K562 (cell line): Measurements from ENCODE around the gene RGS13. TPM values are rescaled to one million over a fixed set of nuclear protein-coding genes. Genes with fewer than 3 reads are reported as not detected.

Experiments used
- ATAC-seq: fragments of 200-7000 bp; cut with Tn5 transposase; 3 replicates; pipeline ENCODE4 v1.9.1; 2020; ENCODE audit warnings: moderate library complexity
- BruUV-seq: library from RNA; stranded (reverse); fragments of 400-500 nt; replicated peaks from 2 replicates; lab custom pipeline; 2021; lab: Mats Ljungman, UMichigan
- CTCF ChIA-PET: fragments of 300-600 bp; formaldehyde crosslinking; extraction: SDS; loops from one replicate; lab custom pipeline; 2021; ENCODE audit warnings: low intra/inter-chr PET ratio; lab: Yijun Ruan, JAX
- POLR2A ChIA-PET: fragments of 300-600, 350-650 bp; sonication (Branson Sonifier 250); formaldehyde crosslinking; extraction: SDS; loops from one replicate; lab custom pipeline; 2021; ENCODE audit warnings: antibody characterized with exemption, inconsistent platforms; lab: Yijun Ruan, JAX
- DNase-seq, 4 experiments: peaks; one replicate each; pipeline versions ENCODE4 v3.0.0 to v3.0.0-alpha.2; 2011 to 2018; ENCODE audit warnings: low spot score in 3 of 4, mixed read lengths in 3 of 4; ENCODE audit errors: extremely low read depth in 1 of 4
- FAIRE-seq: peaks from 2 replicates; lab custom pipeline; 2011; peaks lifted over from hg19 to GRCh38; lab: Jason Lieb, UNC
- H2AFZ ChIP-seq: 2 replicates; pipeline ENCODE4 v1.6.0; 2011; ENCODE audit warnings: low read depth, low read length, control low read depth, inconsistent platforms
- H3K27ac ChIP-seq: fragments of 200-600 bp; 3 replicates; pipeline ENCODE4 v1.8.0; 2011; ENCODE audit warnings: low read depth, mild to moderate bottlenecking, control low read depth, inconsistent platforms, low read length, moderate library complexity, mixed read lengths; ENCODE audit errors: extremely low read depth
- H3K27me3 ChIP-seq, 2 experiments: fragments of 300-600 bp in 1 of 2; 2 replicates in 1 of 2; 3 replicates in 1 of 2; pipeline versions ENCODE4 v1.6.0 to v1.8.0; 2011; ENCODE audit warnings: inconsistent platforms in 2 of 2, low read length in 2 of 2, mild to moderate bottlenecking in 1 of 2, mixed read lengths in 1 of 2, moderate library complexity in 1 of 2; ENCODE audit not compliant: control insufficient read depth in 2 of 2, insufficient read depth in 2 of 2
- H3K36me3 ChIP-seq: fragments of 300-600 bp; 3 replicates; pipeline ENCODE4 v1.8.0; 2011; ENCODE audit warnings: mild to moderate bottlenecking, low read length, inconsistent platforms; ENCODE audit not compliant: control insufficient read depth, insufficient read depth
- H3K4me1 ChIP-seq, 2 experiments: fragments of 200-600 bp in 1 of 2; replicated peaks in 1 of 2; 2 replicates in 1 of 2; 3 replicates in 1 of 2; pipeline versions ENCODE4 v1.5.1 to v1.8.0; 2011; ENCODE audit warnings: inconsistent platforms in 2 of 2, low read length in 2 of 2, mild to moderate bottlenecking in 1 of 2, mixed read lengths in 1 of 2, moderate library complexity in 1 of 2; ENCODE audit not compliant: control insufficient read depth in 2 of 2, insufficient read depth in 2 of 2
- H3K4me2 ChIP-seq: 2 replicates; pipeline ENCODE4 v1.6.1; 2011; ENCODE audit warnings: low read length, control low read depth, inconsistent platforms, mixed read lengths; ENCODE audit not compliant: insufficient read depth
- H3K4me3 ChIP-seq: fragments of 200-600 bp; sonication (generic), shearing (Covaris generic); 2 replicates; pipeline ENCODE4 v1.5.1; 2016; ENCODE audit warnings: control low read depth, inconsistent platforms
- H3K79me2 ChIP-seq: fragments of 200-600 bp; 3 replicates; pipeline ENCODE4 v1.8.0; 2011; ENCODE audit warnings: low read length, inconsistent platforms; ENCODE audit not compliant: control insufficient read depth, insufficient read depth
- H3K9ac ChIP-seq, 2 experiments: 2 replicates each; pipeline versions ENCODE4 v1.6.0 to v1.6.1; 2011; ENCODE audit warnings: low read depth in 2 of 2, low read length in 2 of 2, control low read depth in 1 of 2, inconsistent platforms in 1 of 2, mild to moderate bottlenecking in 1 of 2, mixed read lengths in 1 of 2; ENCODE audit not compliant: insufficient read depth in 1 of 2
- H3K9me1 ChIP-seq: one replicate; pipeline ENCODE4 v1.6.0; 2011; ENCODE audit warnings: inconsistent platforms, mild to moderate bottlenecking, low read length, moderate library complexity; ENCODE audit not compliant: control insufficient read depth, insufficient read depth
- H3K9me3 ChIP-seq: replicated peaks from 2 replicates; pipeline ENCODE4 v1.5.1; 2011; ENCODE audit warnings: low read depth, low read length, inconsistent platforms; ENCODE audit not compliant: control insufficient read depth, insufficient read depth
- H4K20me1 ChIP-seq: replicated peaks from 2 replicates; pipeline ENCODE4 v1.6.1; 2011; ENCODE audit warnings: low read length, inconsistent platforms, mixed read lengths; ENCODE audit not compliant: control insufficient read depth, insufficient read depth
- ELF4 ChIP-seq: fragments of 450-650 bp; formaldehyde crosslinking; IDR thresholded peaks from 2 replicates; pipeline ENCODE4 v1.4.0; 2022; ENCODE audit warnings: missing genetic modification characterization
- FOXJ3 ChIP-seq: sonication (generic); formaldehyde crosslinking; IDR thresholded peaks from 2 replicates; pipeline ENCODE4 v1.4.0; 2020; ENCODE audit warnings: mild to moderate bottlenecking, missing genetic modification reagents
- HEY1 ChIP-seq: fragments of 250-450 bp; sonication (Bioruptor Pico); IDR thresholded peaks from 2 replicates; pipeline ENCODE4 v1.5.0; 2020; ENCODE audit warnings: mild to moderate bottlenecking, moderate library complexity, borderline replicate concordance
- MCM7 ChIP-seq, 2 experiments: fragments of 450-650 bp; IDR thresholded peaks; 2 replicates each; pipeline ENCODE4 v1.6.1; 2016 to 2018
- PHTF2 ChIP-seq: fragments of 250-450 bp; sonication (Bioruptor Pico); IDR thresholded peaks from 2 replicates; pipeline ENCODE4 v1.5.0; 2021; ENCODE audit warnings: mild to moderate bottlenecking
- PRPF4 ChIP-seq: fragments of 200-400 bp; formaldehyde crosslinking; IDR thresholded peaks from one replicate; pipeline ENCODE4 v1.6.1; 2017; ENCODE audit warnings: low read length, low read depth, mild to moderate bottlenecking; ENCODE audit not compliant: insufficient read depth, poor library complexity, severe bottlenecking
- PURB ChIP-seq: sonication (generic); formaldehyde crosslinking; IDR thresholded peaks from 2 replicates; pipeline ENCODE4 v1.9.0; 2021; ENCODE audit warnings: low read depth, mild to moderate bottlenecking, missing genetic modification reagents
- U2AF1 ChIP-seq: fragments of 200-400 bp; formaldehyde crosslinking; optimal IDR thresholded peaks from 2 replicates; pipeline ENCODE3; 2017; ENCODE audit warnings: mild to moderate bottlenecking, low read depth, low read length, moderate library complexity
- U2AF2 ChIP-seq: fragments of 200-400 bp; formaldehyde crosslinking; optimal IDR thresholded peaks from 2 replicates; pipeline ENCODE3; 2017; ENCODE audit warnings: low read depth, mild to moderate bottlenecking, low read length
- ZBTB7A ChIP-seq: IDR thresholded peaks from 2 replicates; pipeline ENCODE4 v1.6.1; 2011; ENCODE audit warnings: low read depth, mild to moderate bottlenecking, low read length, moderate library complexity, borderline replicate concordance; ENCODE audit not compliant: control insufficient read depth
- ZC3H4 ChIP-seq: sonication (generic); formaldehyde crosslinking; IDR thresholded peaks from 2 replicates; pipeline ENCODE4 v1.9.0; 2021; ENCODE audit warnings: missing genetic modification reagents, borderline replicate concordance
- ZNF445 ChIP-seq: fragments of 250-450 bp; sonication (Bioruptor Pico); IDR thresholded peaks from 2 replicates; pipeline ENCODE4 v1.4.0; 2020; ENCODE audit warnings: low read depth, mild to moderate bottlenecking, moderate library complexity
- ZNF655 ChIP-seq: fragments of 250-450 bp; sonication (Bioruptor Pico); IDR thresholded peaks from 2 replicates; pipeline ENCODE4 v1.5.0; 2021
- WGBS: fragments of 100-300 bp; shearing (Covaris generic); methylation state at CpG from one replicate; pipeline ENCODE4 v1.1.6; 2016; ENCODE audit warnings: low coverage, mixed read lengths; ENCODE audit not compliant: insufficient coverage; ENCODE audit errors: missing lambda C conversion rate; 5-methylcytosine and 5-hydroxymethylcytosine counted together
- in situ Hi-C: fragments of 300-500 bp; cut with MboI; formaldehyde crosslinking; loops from 4 replicates; pipeline ENCODE4 v1.15.0; 2018; ENCODE audit warnings: inconsistent platforms, mixed read lengths
- intact Hi-C: fragments of 100-400 bp; cut with micrococcal nuclease; formaldehyde crosslinking; loops from 2 replicates; pipeline ENCODE4 v1.14.2; 2022
- polyA plus RNA-seq, 8 experiments: library from polyadenylated mRNA; depleted of rRNA in 4 of 8; stranded (reverse) in 5 of 8; unstranded in 3 of 8; fragments of >200 nt; fragmentation: Nextera tagmentation in 2 of 8; fragmentation: Illumina TruSeq in 1 of 8; extraction: Ambion mirVana in 2 of 8; extraction: Trizol in 1 of 8; gene quantifications; 2 replicates each; pipeline versions ENCODE4 v1.2.1 to v1.2.3, GENCODE V29; 2011 to 2014; ENCODE audit warnings: inconsistent platforms in 1 of 8, missing spikeins in 1 of 8
- total RNA-seq, 7 experiments: library from RNA; depleted of rRNA in 6 of 7; stranded (reverse); fragments of >200 nt in 6 of 7; fragmentation: Illumina TruSeq in 2 of 7; extraction: Trizol in 2 of 7; gene quantifications; 2 replicates each; pipeline versions ENCODE4 v1.2.1 to v1.2.3, GENCODE V29; 2011 to 2021; ENCODE audit warnings: low replicate concordance in 1 of 7
- TF ChIP-seq, protein P1 (sequence below), 2 experiments: fragments of 450-650 bp; conservative IDR thresholded peaks; 2 replicates each; pipeline ENCODE4 v1.6.1; 2017; ENCODE audit warnings: mild to moderate bottlenecking in 2 of 2, moderate library complexity in 2 of 2
- TF ChIP-seq, protein P2 (sequence below): IDR thresholded peaks from 3 replicates; pipeline ENCODE4 v1.6.1; 2011; ENCODE audit warnings: borderline replicate concordance, mild to moderate bottlenecking; ENCODE audit not compliant: insufficient read length, insufficient read depth
- TF ChIP-seq, protein P3 (sequence below): fragments of 450-650 bp; formaldehyde crosslinking; IDR thresholded peaks from 2 replicates; pipeline ENCODE4 v1.4.0; 2020; ENCODE audit warnings: mild to moderate bottlenecking

The RGS13 gene
- total and polyA plus RNA-seq, 9 of the 15 experiments (the other 6 are each of a cell fraction or from before 2014, with no cell fraction given): not detected

DNA sequence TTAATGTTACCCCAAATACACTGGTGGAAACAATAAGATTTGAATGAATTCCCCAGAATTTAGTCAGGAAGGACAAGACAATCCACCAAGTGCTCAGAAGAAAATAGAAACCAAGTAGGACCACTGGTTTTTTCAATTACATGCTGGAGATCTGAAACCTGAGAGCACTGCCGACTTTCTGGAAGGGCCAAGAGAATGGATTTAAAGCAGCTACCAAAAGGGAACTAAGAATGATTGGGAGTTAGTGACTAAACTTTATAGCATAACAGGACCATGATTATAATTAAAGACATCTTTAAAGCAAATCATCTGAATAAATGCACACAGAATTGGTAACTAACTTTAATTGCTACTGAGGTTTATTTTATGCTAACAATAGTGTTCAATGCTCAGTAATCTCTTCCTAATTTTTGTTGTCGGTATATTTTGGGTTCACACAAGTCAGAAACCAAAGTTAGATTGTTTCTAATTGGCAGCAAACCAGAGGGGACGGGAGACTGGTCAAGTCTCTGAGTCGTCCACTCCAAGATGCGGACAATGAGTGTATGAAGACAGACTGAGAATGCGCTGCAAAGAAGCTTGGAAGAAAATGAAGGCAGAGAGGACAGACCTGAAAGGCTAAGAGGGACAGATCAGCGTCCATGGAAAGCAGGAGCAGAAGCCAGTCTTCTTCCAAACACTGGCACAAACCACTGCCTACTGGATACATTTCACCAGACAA is 2.3 kb upstream of the RGS13 start (continued):
- TF ChIP-seq ELF4 (CRISPR knock-in tag) (no peak), U2AF1 (no peak)
- TF ChIP-seq, all 486 proteins: peak for 0

DNA sequence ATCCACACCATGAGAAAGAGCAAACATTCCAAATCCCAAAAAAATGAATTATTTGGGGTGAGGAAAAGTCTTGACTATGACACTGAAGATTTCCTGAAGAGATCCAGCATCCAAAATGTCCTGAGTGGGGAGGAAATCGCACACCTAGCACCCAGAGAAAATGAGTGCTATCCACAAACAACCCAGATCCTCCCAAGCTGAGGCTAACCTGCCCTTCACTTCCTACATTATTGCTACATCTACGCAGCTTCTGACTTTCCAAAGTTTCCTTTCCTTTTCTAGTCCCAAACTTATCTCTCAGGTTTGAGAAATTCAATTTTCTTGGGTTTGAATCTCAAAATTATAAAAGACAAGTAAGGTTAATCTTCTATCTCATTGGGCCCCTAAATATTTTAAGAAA is 906 bp upstream of the RGS13 start:
- BruUV-seq: no TSS peak
- Histone ChIP-seq H4K20me1 (no peaks in the 10 kb centered on the region), H3K9me3 (no peaks in the 10 kb centered on the region), H3K27ac (no peak overlapping the region), H3K4me1 (no peaks in the 10 kb centered on the region), H2AFZ (no peak overlapping the region), H3K9me1 (no peaks in the 10 kb centered on the region), H3K79me2 (no peaks in the 10 kb centered on the region), H3K27me3 (no peaks in the 10 kb centered on the region), H3K4me3 (no peak overlapping the region), H3K36me3 (no peaks in the 10 kb centered on the region), H3K9ac (no peak overlapping the region), H3K4me2 (no peak overlapping the region)
- ChIA-PET POLR2A (no interaction called here), CTCF (no interaction called here)
- ATAC-seq: no peak
- in situ Hi-C loops: no loop called here
- 0% methylated on average over 2 of the region's 2 CpGs for WGBS
- intact Hi-C loops: no loop called here
- FAIRE-seq: no peak
- no peak for DNase-seq
- TF ChIP-seq, protein P1, sequence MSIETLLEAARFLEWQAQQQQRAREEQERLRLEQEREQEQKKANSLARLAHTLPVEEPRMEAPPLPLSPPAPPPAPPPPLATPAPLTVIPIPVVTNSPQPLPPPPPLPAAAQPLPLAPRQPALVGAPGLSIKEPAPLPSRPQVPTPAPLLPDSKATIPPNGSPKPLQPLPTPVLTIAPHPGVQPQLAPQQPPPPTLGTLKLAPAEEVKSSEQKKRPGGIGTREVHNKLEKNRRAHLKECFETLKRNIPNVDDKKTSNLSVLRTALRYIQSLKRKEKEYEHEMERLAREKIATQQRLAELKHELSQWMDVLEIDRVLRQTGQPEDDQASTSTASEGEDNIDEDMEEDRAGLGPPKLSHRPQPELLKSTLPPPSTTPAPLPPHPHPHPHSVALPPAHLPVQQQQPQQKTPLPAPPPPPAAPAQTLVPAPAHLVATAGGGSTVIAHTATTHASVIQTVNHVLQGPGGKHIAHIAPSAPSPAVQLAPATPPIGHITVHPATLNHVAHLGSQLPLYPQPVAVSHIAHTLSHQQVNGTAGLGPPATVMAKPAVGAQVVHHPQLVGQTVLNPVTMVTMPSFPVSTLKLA (conservative IDR thresholded peaks at IDR 0.05): no peak
- TF ChIP-seq ZNF445 (CRISPR knock-in tag): no peak
- no peak for TF ChIP-seq PURB
- no peak for TF ChIP-seq ZBTB7A
- TF ChIP-seq U2AF2: no peak
- no peak for TF ChIP-seq PHTF2 (CRISPR knock-in tag)
- TF ChIP-seq ZNF655 (CRISPR knock-in tag): no peak
- TF ChIP-seq, protein P2, sequence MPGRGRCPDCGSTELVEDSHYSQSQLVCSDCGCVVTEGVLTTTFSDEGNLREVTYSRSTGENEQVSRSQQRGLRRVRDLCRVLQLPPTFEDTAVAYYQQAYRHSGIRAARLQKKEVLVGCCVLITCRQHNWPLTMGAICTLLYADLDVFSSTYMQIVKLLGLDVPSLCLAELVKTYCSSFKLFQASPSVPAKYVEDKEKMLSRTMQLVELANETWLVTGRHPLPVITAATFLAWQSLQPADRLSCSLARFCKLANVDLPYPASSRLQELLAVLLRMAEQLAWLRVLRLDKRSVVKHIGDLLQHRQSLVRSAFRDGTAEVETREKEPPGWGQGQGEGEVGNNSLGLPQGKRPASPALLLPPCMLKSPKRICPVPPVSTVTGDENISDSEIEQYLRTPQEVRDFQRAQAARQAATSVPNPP: no peak
- TF ChIP-seq HEY1 (CRISPR knock-in tag): no peak
- no peak for TF ChIP-seq MCM7 (IDR thresholded peaks at IDR 0.05)
- TF ChIP-seq, protein P3, sequence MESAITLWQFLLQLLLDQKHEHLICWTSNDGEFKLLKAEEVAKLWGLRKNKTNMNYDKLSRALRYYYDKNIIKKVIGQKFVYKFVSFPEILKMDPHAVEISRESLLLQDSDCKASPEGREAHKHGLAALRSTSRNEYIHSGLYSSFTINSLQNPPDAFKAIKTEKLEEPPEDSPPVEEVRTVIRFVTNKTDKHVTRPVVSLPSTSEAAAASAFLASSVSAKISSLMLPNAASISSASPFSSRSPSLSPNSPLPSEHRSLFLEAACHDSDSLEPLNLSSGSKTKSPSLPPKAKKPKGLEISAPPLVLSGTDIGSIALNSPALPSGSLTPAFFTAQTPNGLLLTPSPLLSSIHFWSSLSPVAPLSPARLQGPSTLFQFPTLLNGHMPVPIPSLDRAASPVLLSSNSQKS: no peak
- TF ChIP-seq FOXJ3: no peak
- TF ChIP-seq PRPF4: no peak
- TF ChIP-seq ZC3H4 (CRISPR knock-in tag): no peak
